Prostate gland (tissue), 2 donors: Measurements from ENCODE around the gene AP2A1. TPM values are rescaled to one million over a fixed set of nuclear protein-coding genes. Genes with fewer than 3 reads are reported as not detected.

ENCODE experiments used
- DNase-seq: peaks from one replicate; pipeline ENCODE4 v3.0.0-alpha.2; 2019; ENCODE audit warnings: low spot score
- H3K27ac ChIP-seq, 2 donors: fragments of 200-600 bp; sonication (generic); 2 replicates each; pipeline ENCODE4 v1.5.1; 2017 to 2019
- H3K27me3 ChIP-seq: fragments of 200-600 bp; sonication (generic); replicated peaks from 2 replicates; pipeline ENCODE4 v1.5.1; 2019; ENCODE audit not compliant: insufficient read depth
- H3K36me3 ChIP-seq, 2 donors: fragments of 200-600 bp; sonication (generic); 1 replicate in 1 of 2; 2 replicates in 1 of 2; pipeline versions ENCODE4 v1.5.1 to v1.8.1; 2017 to 2019
- H3K4me1 ChIP-seq: fragments of 200-600 bp; sonication (generic); replicated peaks from 2 replicates; pipeline ENCODE4 v1.5.1; 2019
- H3K4me3 ChIP-seq, 2 donors: fragments of 200-600 bp; sonication (generic); 2 replicates each; pipeline ENCODE4 v1.5.1; 2017 to 2019
- H3K9me3 ChIP-seq: fragments of 200-600 bp; sonication (generic); 2 replicates; pipeline ENCODE4 v1.5.1; 2017
- CTCF ChIP-seq, 4 experiments: fragments of 200-600 bp in 2 of 4; fragments of 450-650 bp in 2 of 4; sonication (generic) in 2 of 4; IDR thresholded peaks; 1 replicate in 3 of 4; 2 replicates in 1 of 4; pipeline ENCODE4 v1.5.1; 2016 to 2019; ENCODE audit warnings: antibody characterized with exemption in 4 of 4, mild to moderate bottlenecking in 2 of 4, moderate library complexity in 2 of 4
- POLR2A ChIP-seq: fragments of 450-650 bp; IDR thresholded peaks from one replicate; pipeline ENCODE4 v1.6.1; 2016; ENCODE audit warnings: antibody characterized with exemption, mild to moderate bottlenecking
- POLR2AphosphoS5 ChIP-seq: sonication (generic); formaldehyde crosslinking; IDR thresholded peaks from one replicate; pipeline ENCODE4 v1.6.1; 2017; ENCODE audit warnings: antibody characterized with exemption
- WGBS: methylation state at CpG from one replicate; pipeline ENCODE4 v1.1.5; 2018; 5-methylcytosine and 5-hydroxymethylcytosine counted together
- intact Hi-C: fragments of 100-400 bp; cut with DNase I; formaldehyde crosslinking; loops from one replicate; pipeline ENCODE4 v1.14.2; 2022
- total RNA-seq, 2 donors: library from RNA; depleted of rRNA; stranded (reverse); fragments of >200 nt; gene quantifications; one replicate each; pipeline ENCODE4 v1.1.0, GENCODE V29; 2016

Gene AP2A1
- total RNA-seq, 2 donors from 2014 or later: 62.7 to 252 TPM

- no peaks in the 10 kb centered on the region for H3K4me1 ChIP-seq
- no peak overlapping the region for H3K27ac ChIP-seq
- H3K4me3 ChIP-seq: no peak overlapping the region
- H3K27me3 ChIP-seq: no peaks in the 10 kb centered on the region
- WGBS: 97% methylated on average over 14 of the region's 18 CpGs
- TF ChIP-seq POLR2AphosphoS5: no peak
- no peak for TF ChIP-seq CTCF (IDR thresholded peaks at IDR 0.05)
- no peak for TF ChIP-seq POLR2A
- H3K9me3 ChIP-seq: no peaks in the 10 kb centered on the region
- H3K36me3 ChIP-seq: peaks cover 0 to 31% of the 10 kb centered on the region in 2 donors
- intact Hi-C loops: no loop called here
- DNase-seq: no peak
Observed at GRCh38 chr19:49829721-49830120, 62.9 kb downstream of the AP2A1 start.

GRCh38 chr19:49830766-49831165 lies 64.0 kb downstream of the AP2A1 start:
- H3K9me3 ChIP-seq: no peaks in the 10 kb centered on the region
- 92% methylated on average over 11 of the region's 12 CpGs for WGBS
- DNase-seq: no peak
- no peaks in the 10 kb centered on the region for H3K4me1 ChIP-seq
- intact Hi-C loops: no loop called here
- peaks cover 4 to 41% of the 10 kb centered on the region in 2 donors for H3K36me3 ChIP-seq
- H3K4me3 ChIP-seq: no peak overlapping the region
- H3K27me3 ChIP-seq: no peaks in the 10 kb centered on the region
- no peak for TF ChIP-seq CTCF (IDR thresholded peaks at IDR 0.05)
- no peak for TF ChIP-seq POLR2AphosphoS5
- no peak for TF ChIP-seq POLR2A
- H3K27ac ChIP-seq: no peak overlapping the region

- DNase-seq: no peak
Observed at GRCh38 chr19:49831592-49831991, 64.8 kb downstream of the AP2A1 start.

GRCh38 chr19:49832556-49832955 lies 65.8 kb downstream of the AP2A1 start:
- Histone ChIP-seq H3K9me3 (no peaks in the 10 kb centered on the region), H3K27ac (no peak overlapping the region), H3K4me3 (no peak overlapping the region), H3K4me1 (no peaks in the 10 kb centered on the region), H3K36me3 (peaks cover 4 to 52% of the 10 kb centered on the region in 2 donors), H3K27me3 (no peaks in the 10 kb centered on the region)
- intact Hi-C loops: no loop called here
- TF ChIP-seq POLR2AphosphoS5 (no peak), POLR2A (no peak), CTCF (IDR thresholded peaks at IDR 0.05) (no peak)
- WGBS: 67% methylated on average over 9 of the region's 9 CpGs
- no peak for DNase-seq

More at GRCh38 chr19:49831592-49831991, 64.8 kb downstream of the AP2A1 start:
- intact Hi-C loops: no loop called here
- Histone ChIP-seq H3K4me1 (no peaks in the 10 kb centered on the region), H3K36me3 (peaks cover 4 to 48% of the 10 kb centered on the region in 2 donors), H3K9me3 (no peaks in the 10 kb centered on the region), H3K27ac (no peak overlapping the region), H3K27me3 (no peaks in the 10 kb centered on the region), H3K4me3 (no peak overlapping the region)
- TF ChIP-seq POLR2A (no peak), POLR2AphosphoS5 (no peak), CTCF (IDR thresholded peaks at IDR 0.05) (no peak)
- WGBS: 94% methylated on average over 8 of the region's 8 CpGs

- no peaks in the 10 kb centered on the region for H3K4me1 ChIP-seq
- no peaks in the 10 kb centered on the region for H3K27me3 ChIP-seq
- intact Hi-C loops: no loop called here
- WGBS: 91% methylated on average over 7 of the region's 7 CpGs
- no peak for DNase-seq
- H3K4me3 ChIP-seq: no peak overlapping the region
- H3K27ac ChIP-seq: no peak overlapping the region
- peaks cover 4 to 48% of the 10 kb centered on the region in 2 donors for H3K36me3 ChIP-seq
- no peaks in the 10 kb centered on the region for H3K9me3 ChIP-seq
- TF ChIP-seq POLR2A: no peak
- no peak for TF ChIP-seq CTCF (IDR thresholded peaks at IDR 0.05)
- TF ChIP-seq POLR2AphosphoS5: no peak
Observed at GRCh38 chr19:49833599-49833998, 66.8 kb downstream of the AP2A1 start.
